WERI-Rb-1 (cell line): Measurements from ENCODE around the gene SKP2.

ENCODE experiments used
- DNase-seq: peaks from one replicate; pipeline ENCODE4 v3.0.0-alpha.2; 2020
- H3K27ac ChIP-seq: fragments of 250-450 bp; sonication (Bioruptor Pico); 2 replicates; pipeline ENCODE4 v1.5.1; 2020; ENCODE audit warnings: mild to moderate bottlenecking, moderate library complexity
- H3K27me3 ChIP-seq: fragments of 250-450 bp; sonication (Bioruptor Pico); 2 replicates; pipeline ENCODE4 v1.5.1; 2021; ENCODE audit warnings: mild to moderate bottlenecking, low read depth, moderate library complexity; ENCODE audit not compliant: insufficient read depth, severe bottlenecking
- H3K36me3 ChIP-seq: fragments of 250-450 bp; sonication (Bioruptor Pico); 2 replicates; pipeline ENCODE4 v1.5.1; 2020; ENCODE audit warnings: mild to moderate bottlenecking, moderate library complexity
- H3K4me3 ChIP-seq: 2 replicates; pipeline ENCODE4 v1.5.1; 2011; ENCODE audit warnings: low read depth, mild to moderate bottlenecking, control low read depth, low read length
- H3K9me3 ChIP-seq: fragments of 250-450 bp; sonication (Bioruptor Pico); 2 replicates; pipeline ENCODE4 v1.5.1; 2021; ENCODE audit warnings: mild to moderate bottlenecking, moderate library complexity; ENCODE audit not compliant: severe bottlenecking
- CTCF ChIP-seq: IDR thresholded peaks from 2 replicates; pipeline ENCODE4 v1.5.1; 2011; ENCODE audit warnings: low read depth, mild to moderate bottlenecking, control low read depth, inconsistent platforms, low read length

SKP2 gene

GRCh38 chr5:36206913-36207312 lies 55.0 kb downstream of the SKP2 start:
- no peak for TF ChIP-seq CTCF
- Histone ChIP-seq H3K27me3 (no peaks in the 10 kb centered on the region), H3K27ac (no peak overlapping the region), H3K4me3 (no peak overlapping the region), H3K36me3 (no peaks in the 10 kb centered on the region; the same call in 1 of the 2 replicates), H3K9me3 (no peaks in the 10 kb centered on the region)
- no peak for DNase-seq

GRCh38 chr5:36208786-36209185 lies 56.9 kb downstream of the SKP2 start:
- TF ChIP-seq CTCF = no peak
- Histone ChIP-seq H3K4me3 (no peak overlapping the region), H3K9me3 (no peaks in the 10 kb centered on the region), H3K27ac (no peak overlapping the region), H3K27me3 (no peaks in the 10 kb centered on the region), H3K36me3 (no peaks in the 10 kb centered on the region; the same call in 1 of the 2 replicates)
- DNase-seq = no peak

- Histone ChIP-seq H3K27ac (no peak overlapping the region), H3K27me3 (no peaks in the 10 kb centered on the region), H3K36me3 (no peaks in the 10 kb centered on the region; the same call in 1 of the 2 replicates), H3K9me3 (no peaks in the 10 kb centered on the region), H3K4me3 (no peak overlapping the region)
- no peak for DNase-seq
- TF ChIP-seq CTCF = no peak
Measured at GRCh38 chr5:36209664-36210063, 57.8 kb downstream of the SKP2 start.

- H3K27ac ChIP-seq = no peak overlapping the region
- H3K9me3 ChIP-seq = no peaks in the 10 kb centered on the region
- H3K27me3 ChIP-seq = no peaks in the 10 kb centered on the region
- no peak for DNase-seq
- H3K36me3 ChIP-seq = no peaks in the 10 kb centered on the region; the same call in 1 of the 2 replicates
- H3K4me3 ChIP-seq = no peak overlapping the region
- TF ChIP-seq CTCF = no peak
Measured at GRCh38 chr5:36214436-36214835, 62.5 kb downstream of the SKP2 start.

- TF ChIP-seq CTCF = no peak
- no peak for DNase-seq
- H3K27me3 ChIP-seq = no peaks in the 10 kb centered on the region
- H3K9me3 ChIP-seq = no peaks in the 10 kb centered on the region
- no peak overlapping the region for H3K27ac ChIP-seq
- H3K36me3 ChIP-seq = no peaks in the 10 kb centered on the region; the same call in none of the 2 replicates
- no peak overlapping the region for H3K4me3 ChIP-seq
Measured at GRCh38 chr5:36215910-36216309, 64.0 kb downstream of the SKP2 start.

- no peak overlapping the region for H3K4me3 ChIP-seq
- H3K36me3 ChIP-seq = no peaks in the 10 kb centered on the region; the same call in none of the 2 replicates
- TF ChIP-seq CTCF = no peak
- DNase-seq = no peak
- no peak overlapping the region for H3K27ac ChIP-seq
- no peaks in the 10 kb centered on the region for H3K27me3 ChIP-seq
- H3K9me3 ChIP-seq = no peaks in the 10 kb centered on the region
Measured at GRCh38 chr5:36217567-36217966, 65.7 kb downstream of the SKP2 start.
